ENCODE data around the gene MAD1L1.

Gene MAD1L1

DNA sequence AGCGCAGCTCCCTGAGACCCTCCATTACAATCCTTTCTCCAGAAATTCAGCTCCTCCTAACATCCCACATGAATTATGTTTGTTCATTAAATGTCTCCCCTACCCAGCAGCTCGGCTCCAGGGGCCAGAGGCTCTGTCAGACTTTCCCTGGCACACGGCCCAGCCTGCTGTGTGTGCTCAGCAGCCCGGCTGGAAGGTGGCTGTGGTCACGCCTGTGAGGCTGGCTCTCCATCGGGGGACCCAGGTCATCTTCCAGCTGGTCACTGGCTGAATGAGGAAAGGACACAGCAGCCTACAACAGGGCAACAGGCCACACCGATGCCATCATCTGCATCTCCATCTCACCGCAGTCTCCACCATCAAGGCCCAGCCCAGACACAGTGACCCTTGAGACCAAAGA lies 219.8 kb downstream of the MAD1L1 start:
- no peak overlapping the region for H3K9ac ChIP-seq (ENCODE audit: low read length in 2 of 2)
- H3K36me3 ChIP-seq (ENCODE audit: control insufficient read depth in 2 of 2, insufficient read depth in 2 of 2, low read length in 2 of 2), result no peaks in the 10 kb centered on the region
- peaks cover 3% of the 10 kb centered on the region for H3K4me1 ChIP-seq (ENCODE audit: control insufficient read depth, insufficient read depth, low read length)
- no peak overlapping the region for H3K27ac ChIP-seq (ENCODE audit: low read length)
- H3K4me3 ChIP-seq (ENCODE audit: low read length in 2 of 2), result no peak overlapping the region
- no peaks in the 10 kb centered on the region for H3K9me3 ChIP-seq (ENCODE audit: control insufficient read depth in 2 of 2, low read length in 2 of 2)
- H3K27me3 ChIP-seq (ENCODE audit: control insufficient read depth in 1 of 2, insufficient read depth in 2 of 2, low read length in 2 of 2), result no peaks in the 10 kb centered on the region

DNA sequence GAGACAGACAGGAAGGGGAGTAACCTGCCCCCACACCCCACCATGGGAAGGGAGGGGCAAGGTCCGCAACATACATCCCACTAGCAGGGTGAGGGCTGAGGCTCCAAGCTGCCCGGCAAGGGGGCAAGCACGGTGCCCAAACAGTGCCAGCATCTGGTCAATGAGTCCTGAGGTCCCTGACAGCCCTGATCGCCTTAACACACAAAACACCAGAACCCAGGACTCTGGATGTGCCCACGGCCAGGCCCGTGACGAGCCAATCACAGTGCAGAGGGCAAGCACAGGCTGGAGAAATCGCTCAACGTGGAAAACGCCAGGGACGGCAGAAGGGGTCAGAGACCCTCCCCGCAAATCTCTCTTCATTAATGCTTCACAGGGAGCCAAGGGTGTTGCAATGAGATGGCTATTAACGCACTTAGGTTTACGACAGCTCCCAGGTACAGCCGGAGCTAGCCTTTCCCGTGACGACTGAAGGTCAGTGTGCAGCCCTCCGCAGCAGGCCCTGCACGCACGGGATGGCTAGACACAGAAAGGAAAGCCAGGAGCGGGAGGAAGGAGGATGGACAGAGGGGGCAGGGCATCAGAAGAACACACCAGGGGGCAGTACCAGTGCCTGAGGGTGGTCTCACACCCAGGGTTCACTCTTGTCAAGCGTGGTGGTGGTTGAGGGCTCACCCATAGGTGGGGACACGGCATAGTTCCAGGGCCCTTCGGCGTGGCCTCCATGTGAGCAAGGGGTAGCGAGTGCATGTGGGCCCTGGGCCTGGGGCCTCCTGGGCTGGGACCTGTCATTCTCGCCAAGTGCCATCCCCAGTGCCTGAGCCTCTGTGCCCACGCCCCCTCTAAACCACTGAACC lies 220.5 kb downstream of the MAD1L1 start:
- Histone ChIP-seq H3K4me1 (ENCODE audit: control insufficient read depth, insufficient read depth, low read length) (peaks cover 3% of the 10 kb centered on the region), H3K27ac (ENCODE audit: low read length) (no peak overlapping the region), H3K9ac (ENCODE audit: low read length in 2 of 2) (no peak overlapping the region), H3K9me3 (ENCODE audit: control insufficient read depth in 2 of 2, low read length in 2 of 2) (no peaks in the 10 kb centered on the region), H3K27me3 (ENCODE audit: control insufficient read depth in 1 of 2, insufficient read depth in 2 of 2, low read length in 2 of 2) (no peaks in the 10 kb centered on the region), H3K4me3 (ENCODE audit: low read length in 2 of 2) (no peak overlapping the region), H3K36me3 (ENCODE audit: control insufficient read depth in 2 of 2, insufficient read depth in 2 of 2, low read length in 2 of 2) (no peaks in the 10 kb centered on the region)

DNA sequence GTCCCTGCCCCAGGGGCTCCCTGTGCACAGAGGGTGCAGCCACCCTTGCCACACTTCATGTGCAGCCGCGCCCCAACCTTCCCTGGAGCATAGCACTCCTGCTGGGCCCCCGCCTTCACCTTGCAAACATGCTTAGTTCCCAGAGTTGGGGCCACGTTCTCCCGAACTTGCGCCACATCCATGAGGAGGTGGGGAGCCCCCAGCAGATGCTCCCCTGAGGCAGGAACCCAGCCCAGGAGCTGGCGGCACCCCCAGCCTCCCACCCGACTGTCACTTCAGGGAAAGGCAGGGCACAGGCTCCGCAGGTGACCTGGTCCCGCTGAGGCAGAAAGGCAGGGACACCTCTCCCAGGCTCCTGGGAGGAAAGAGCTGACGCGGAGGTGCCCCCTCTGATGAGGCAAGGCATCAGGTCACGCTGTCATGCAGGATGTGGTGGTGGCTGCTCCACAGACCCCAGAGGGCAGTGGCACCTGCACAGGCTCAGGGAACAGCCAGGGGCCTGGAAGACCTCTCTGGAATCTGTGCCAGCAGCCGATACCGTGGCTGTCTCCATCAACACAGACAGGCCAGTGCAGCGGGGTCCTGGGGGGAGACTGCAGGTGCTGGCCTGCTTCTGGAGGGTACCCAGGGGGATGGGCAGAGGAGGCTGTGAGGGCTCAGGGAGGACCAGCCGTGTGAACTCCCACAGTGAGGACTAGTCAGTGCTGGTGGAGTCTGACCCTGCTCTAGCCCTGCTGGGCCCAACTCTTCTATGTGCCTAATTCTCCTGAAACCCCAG lies 221.3 kb downstream of the MAD1L1 start:
- H3K9ac ChIP-seq (ENCODE audit: low read length in 2 of 2), result no peak overlapping the region
- no peak overlapping the region for H3K27ac ChIP-seq (ENCODE audit: low read length)
- H3K4me1 ChIP-seq (ENCODE audit: control insufficient read depth, insufficient read depth, low read length), result peaks cover 3% of the 10 kb centered on the region
- H3K36me3 ChIP-seq (ENCODE audit: control insufficient read depth in 2 of 2, insufficient read depth in 2 of 2, low read length in 2 of 2), result no peaks in the 10 kb centered on the region
- H3K27me3 ChIP-seq (ENCODE audit: control insufficient read depth in 1 of 2, insufficient read depth in 2 of 2, low read length in 2 of 2), result no peaks in the 10 kb centered on the region
- no peak overlapping the region for H3K4me3 ChIP-seq (ENCODE audit: low read length in 2 of 2)
- no peaks in the 10 kb centered on the region for H3K9me3 ChIP-seq (ENCODE audit: control insufficient read depth in 2 of 2, low read length in 2 of 2)

DNA sequence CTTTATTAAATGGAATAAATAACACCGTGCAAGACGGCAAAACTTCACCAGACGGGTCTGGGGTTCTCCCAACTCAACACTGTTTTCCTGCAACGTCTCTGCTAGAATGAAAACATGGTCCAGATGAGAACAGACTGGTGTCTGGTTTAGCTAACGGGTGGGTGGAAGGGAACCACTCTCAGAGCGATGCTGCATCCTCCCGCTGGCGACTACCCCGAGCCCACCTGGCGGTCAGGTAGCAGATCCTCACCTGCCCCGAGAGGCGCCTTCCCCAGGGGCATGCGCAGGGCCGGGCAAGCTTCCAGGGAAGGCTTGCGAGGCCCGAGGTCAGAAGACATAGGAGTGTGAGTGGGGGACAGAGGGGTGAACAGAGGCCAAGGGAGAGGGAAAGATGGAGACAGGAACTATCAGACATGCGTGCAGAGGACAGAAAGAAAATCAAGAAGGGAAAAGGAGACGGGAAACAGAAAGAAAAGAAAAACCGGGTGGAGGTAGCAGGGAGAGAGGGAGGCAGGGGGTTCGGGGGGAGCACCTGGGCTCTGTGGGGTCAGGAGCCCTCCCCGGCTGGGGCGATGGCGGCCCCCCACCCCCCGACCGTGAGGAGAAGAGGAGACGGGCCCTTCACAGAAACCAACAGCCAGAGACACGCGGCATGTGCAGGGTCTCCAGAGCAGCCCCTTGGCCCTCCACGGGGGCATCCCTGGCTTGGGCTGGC lies 222.0 kb downstream of the MAD1L1 start:
- no peak overlapping the region for H3K27ac ChIP-seq (ENCODE audit: low read length)
- no peak overlapping the region for H3K4me3 ChIP-seq (ENCODE audit: low read length in 2 of 2)
- peaks cover 0 to 2% of the 10 kb centered on the region in 2 donors for H3K36me3 ChIP-seq (ENCODE audit: control insufficient read depth in 2 of 2, insufficient read depth in 2 of 2, low read length in 2 of 2)
- no peaks in the 10 kb centered on the region for H3K9me3 ChIP-seq (ENCODE audit: control insufficient read depth in 2 of 2, low read length in 2 of 2)
- no peak overlapping the region for H3K9ac ChIP-seq (ENCODE audit: low read length in 2 of 2)
- H3K27me3 ChIP-seq (ENCODE audit: control insufficient read depth in 1 of 2, insufficient read depth in 2 of 2, low read length in 2 of 2), result no peaks in the 10 kb centered on the region
- H3K4me1 ChIP-seq (ENCODE audit: control insufficient read depth, insufficient read depth, low read length), result peaks cover 3% of the 10 kb centered on the region

DNA sequence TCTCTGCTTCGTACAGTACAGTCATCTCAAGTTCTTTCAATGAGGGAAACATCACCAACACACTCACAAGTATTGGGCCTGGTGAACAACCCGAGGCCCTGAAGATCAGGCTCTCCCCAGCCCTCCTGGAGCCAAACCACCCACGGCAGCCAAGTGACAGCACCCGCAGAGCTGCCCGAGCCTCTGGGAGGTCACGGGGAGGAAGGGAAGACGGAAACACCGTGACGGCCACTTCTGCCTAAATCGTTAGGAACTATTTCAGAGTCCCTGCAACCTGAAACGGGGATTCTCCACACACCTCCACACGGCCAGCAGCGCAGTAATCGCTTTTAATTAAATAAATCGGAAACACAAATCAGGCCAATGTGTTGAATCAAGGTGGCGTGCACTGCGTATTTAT lies 222.6 kb downstream of the MAD1L1 start:
- Histone ChIP-seq H3K9ac (ENCODE audit: low read length in 2 of 2) (no peak overlapping the region), H3K27ac (ENCODE audit: low read length) (no peak overlapping the region), H3K4me1 (ENCODE audit: control insufficient read depth, insufficient read depth, low read length) (peaks cover 3% of the 10 kb centered on the region), H3K4me3 (ENCODE audit: low read length in 2 of 2) (no peak overlapping the region), H3K36me3 (ENCODE audit: control insufficient read depth in 2 of 2, insufficient read depth in 2 of 2, low read length in 2 of 2) (peaks cover 0 to 2% of the 10 kb centered on the region in 2 donors), H3K27me3 (ENCODE audit: control insufficient read depth in 1 of 2, insufficient read depth in 2 of 2, low read length in 2 of 2) (no peaks in the 10 kb centered on the region), H3K9me3 (ENCODE audit: control insufficient read depth in 2 of 2, low read length in 2 of 2) (no peaks in the 10 kb centered on the region)

DNA sequence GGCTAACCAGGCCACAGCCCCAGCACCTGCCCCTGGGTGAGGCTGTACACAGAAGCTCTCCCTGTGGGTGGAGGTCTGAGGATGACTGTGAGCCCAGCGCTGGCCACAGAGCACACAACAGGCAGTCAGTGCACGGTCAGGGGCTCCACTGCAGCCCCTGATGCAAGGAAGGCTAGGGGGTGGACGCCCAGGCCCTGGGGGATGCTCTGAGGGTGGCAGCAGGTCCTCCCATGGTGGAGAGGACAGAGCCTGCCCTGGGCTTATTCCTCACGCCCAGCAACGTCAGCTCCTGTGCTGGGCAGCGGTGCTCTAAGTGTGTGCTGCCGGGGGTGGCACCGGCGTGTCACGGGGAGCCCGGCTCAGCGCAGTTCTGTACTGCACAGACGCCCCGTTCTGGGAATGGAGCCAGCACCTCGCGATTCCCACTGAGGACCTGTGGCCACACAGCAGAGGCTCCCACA lies 223.2 kb downstream of the MAD1L1 start:
- no peak overlapping the region for H3K27ac ChIP-seq (ENCODE audit: low read length)
- no peak overlapping the region for H3K9ac ChIP-seq (ENCODE audit: low read length in 2 of 2)
- H3K27me3 ChIP-seq (ENCODE audit: control insufficient read depth in 1 of 2, insufficient read depth in 2 of 2, low read length in 2 of 2), result no peaks in the 10 kb centered on the region
- H3K4me3 ChIP-seq (ENCODE audit: low read length in 2 of 2), result no peak overlapping the region
- peaks cover 0 to 2% of the 10 kb centered on the region in 2 donors for H3K36me3 ChIP-seq (ENCODE audit: control insufficient read depth in 2 of 2, insufficient read depth in 2 of 2, low read length in 2 of 2)
- peaks cover 3% of the 10 kb centered on the region for H3K4me1 ChIP-seq (ENCODE audit: control insufficient read depth, insufficient read depth, low read length)
- H3K9me3 ChIP-seq (ENCODE audit: control insufficient read depth in 2 of 2, low read length in 2 of 2), result no peaks in the 10 kb centered on the region

DNA sequence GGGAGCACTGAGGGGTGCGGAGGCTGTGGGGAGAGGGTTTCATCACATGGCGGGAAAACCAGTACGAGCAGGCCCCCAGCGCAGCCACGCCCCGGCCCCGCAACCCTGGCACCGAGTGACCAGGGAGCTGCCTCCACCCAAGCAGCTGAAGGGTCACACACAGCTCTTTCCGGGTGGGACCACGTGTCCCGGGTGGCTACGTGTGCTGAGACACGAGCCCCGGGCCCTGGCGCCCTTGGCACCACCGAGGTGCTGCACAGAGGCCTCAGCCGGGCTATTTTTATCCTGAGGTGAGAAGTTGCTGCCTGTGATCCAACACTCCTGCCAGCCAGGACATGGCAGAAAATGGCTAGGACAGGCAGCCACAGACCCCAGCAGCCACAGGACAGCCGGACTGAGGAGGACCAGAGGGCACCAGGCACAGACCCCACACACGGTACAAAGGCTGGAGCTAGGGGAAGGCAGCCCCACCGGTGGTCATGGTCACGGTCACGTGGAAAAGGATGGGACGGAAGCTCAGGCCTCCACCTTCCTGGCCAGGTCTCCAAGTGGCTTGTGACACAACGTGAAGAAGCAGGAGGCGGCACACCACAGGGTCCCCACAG lies 223.7 kb downstream of the MAD1L1 start:
- Histone ChIP-seq H3K27ac (ENCODE audit: low read length) (no peak overlapping the region), H3K9ac (ENCODE audit: low read length in 2 of 2) (no peak overlapping the region), H3K36me3 (ENCODE audit: control insufficient read depth in 2 of 2, insufficient read depth in 2 of 2, low read length in 2 of 2) (peaks cover 0 to 2% of the 10 kb centered on the region in 2 donors), H3K4me3 (ENCODE audit: low read length in 2 of 2) (no peak overlapping the region), H3K27me3 (ENCODE audit: control insufficient read depth in 1 of 2, insufficient read depth in 2 of 2, low read length in 2 of 2) (no peaks in the 10 kb centered on the region), H3K4me1 (ENCODE audit: control insufficient read depth, insufficient read depth, low read length) (peaks cover 3% of the 10 kb centered on the region), H3K9me3 (ENCODE audit: control insufficient read depth in 2 of 2, low read length in 2 of 2) (no peaks in the 10 kb centered on the region)

DNA sequence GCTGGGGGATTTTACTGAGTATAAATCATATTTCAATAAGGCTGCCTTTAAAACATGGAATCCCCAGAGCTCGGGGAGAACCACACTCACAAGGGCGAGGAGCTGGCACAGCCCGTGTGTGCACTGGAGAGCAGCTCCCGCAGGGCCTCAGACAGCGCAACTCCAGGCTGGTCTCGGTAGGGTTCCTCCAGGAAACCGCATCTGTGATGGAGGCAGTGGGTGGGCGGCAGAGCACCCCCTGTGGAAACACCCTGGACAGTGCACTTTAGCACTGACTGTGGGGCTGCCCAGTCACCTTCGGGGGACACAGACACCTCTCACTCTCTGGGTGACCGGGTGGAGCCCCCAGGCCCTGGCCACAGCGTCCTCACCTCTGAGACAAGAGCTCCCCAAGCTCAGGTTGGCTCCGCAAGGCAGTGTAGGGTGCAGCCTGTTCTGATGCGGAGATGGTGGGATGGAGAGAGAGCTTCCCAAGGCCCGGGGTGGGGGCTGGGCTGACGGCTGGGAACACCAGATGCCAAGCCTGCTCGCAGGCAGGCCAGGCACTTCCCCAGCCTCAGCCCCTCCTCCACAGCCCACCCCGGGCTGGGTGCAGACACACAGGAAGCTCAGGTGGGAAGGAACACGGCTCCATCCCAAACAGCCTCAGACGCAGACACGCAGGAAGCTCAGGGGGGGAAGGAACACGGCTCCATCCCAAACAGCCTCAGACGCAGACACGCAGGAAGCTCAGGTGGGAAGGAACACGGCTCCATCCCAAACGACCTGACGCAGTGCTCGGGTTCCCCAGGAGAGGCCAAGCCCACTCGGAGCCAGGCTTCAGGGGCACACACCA lies 224.4 kb downstream of the MAD1L1 start:
- Histone ChIP-seq H3K27me3 (ENCODE audit: control insufficient read depth in 1 of 2, insufficient read depth in 2 of 2, low read length in 2 of 2) (no peaks in the 10 kb centered on the region), H3K27ac (ENCODE audit: low read length) (no peak overlapping the region), H3K4me3 (ENCODE audit: low read length in 2 of 2) (no peak overlapping the region), H3K9ac (ENCODE audit: low read length in 2 of 2) (no peak overlapping the region), H3K36me3 (ENCODE audit: control insufficient read depth in 2 of 2, insufficient read depth in 2 of 2, low read length in 2 of 2) (peaks cover 0 to 2% of the 10 kb centered on the region in 2 donors), H3K4me1 (ENCODE audit: control insufficient read depth, insufficient read depth, low read length) (peaks cover 3% of the 10 kb centered on the region), H3K9me3 (ENCODE audit: control insufficient read depth in 2 of 2, low read length in 2 of 2) (no peaks in the 10 kb centered on the region)

DNA sequence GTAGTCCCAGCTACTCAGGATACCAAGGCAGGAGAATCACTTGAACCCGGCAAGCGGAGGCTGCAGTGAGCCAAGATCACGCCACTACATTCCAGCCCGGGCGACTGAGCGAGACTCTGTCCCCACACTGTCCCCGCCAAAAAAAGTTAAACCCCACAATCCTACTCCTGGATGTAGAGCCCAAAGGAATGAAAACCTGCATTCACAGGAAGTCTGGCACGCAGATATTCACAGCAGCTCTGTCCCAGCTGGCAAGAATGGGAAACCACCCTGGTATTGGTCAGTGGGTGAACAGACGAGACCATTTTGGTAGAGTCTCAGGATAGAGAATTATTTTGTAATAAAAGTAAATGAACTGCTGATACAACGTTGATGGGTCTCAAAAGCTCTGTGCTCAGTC lies 225.2 kb downstream of the MAD1L1 start:
- H3K4me1 ChIP-seq (ENCODE audit: control insufficient read depth, insufficient read depth, low read length), result peaks cover under 1% of the 10 kb centered on the region
- no peak overlapping the region for H3K27ac ChIP-seq (ENCODE audit: low read length)
- no peaks in the 10 kb centered on the region for H3K9me3 ChIP-seq (ENCODE audit: control insufficient read depth in 2 of 2, low read length in 2 of 2)
- no peaks in the 10 kb centered on the region for H3K27me3 ChIP-seq (ENCODE audit: control insufficient read depth in 1 of 2, insufficient read depth in 2 of 2, low read length in 2 of 2)
- no peak overlapping the region for H3K4me3 ChIP-seq (ENCODE audit: low read length in 2 of 2)
- H3K36me3 ChIP-seq (ENCODE audit: control insufficient read depth in 2 of 2, insufficient read depth in 2 of 2, low read length in 2 of 2), result peaks cover 0 to 2% of the 10 kb centered on the region in 2 donors
- no peak overlapping the region for H3K9ac ChIP-seq (ENCODE audit: low read length in 2 of 2)
